Measurements from ENCODE around the gene C12orf54.

The C12orf54 gene

GRCh38 chr12:48525332-48525731 lies 43.0 kb downstream of the C12orf54 start, which contains the start of gene OR8S1:
OR8S1 (plus strand) TSS chr12:48525632; CDS start chr12:48525632, 0 bp downstream.
- no peak within 1 kb of the TSS for H3K27ac ChIP-seq
- TF ChIP-seq, protein P1, sequence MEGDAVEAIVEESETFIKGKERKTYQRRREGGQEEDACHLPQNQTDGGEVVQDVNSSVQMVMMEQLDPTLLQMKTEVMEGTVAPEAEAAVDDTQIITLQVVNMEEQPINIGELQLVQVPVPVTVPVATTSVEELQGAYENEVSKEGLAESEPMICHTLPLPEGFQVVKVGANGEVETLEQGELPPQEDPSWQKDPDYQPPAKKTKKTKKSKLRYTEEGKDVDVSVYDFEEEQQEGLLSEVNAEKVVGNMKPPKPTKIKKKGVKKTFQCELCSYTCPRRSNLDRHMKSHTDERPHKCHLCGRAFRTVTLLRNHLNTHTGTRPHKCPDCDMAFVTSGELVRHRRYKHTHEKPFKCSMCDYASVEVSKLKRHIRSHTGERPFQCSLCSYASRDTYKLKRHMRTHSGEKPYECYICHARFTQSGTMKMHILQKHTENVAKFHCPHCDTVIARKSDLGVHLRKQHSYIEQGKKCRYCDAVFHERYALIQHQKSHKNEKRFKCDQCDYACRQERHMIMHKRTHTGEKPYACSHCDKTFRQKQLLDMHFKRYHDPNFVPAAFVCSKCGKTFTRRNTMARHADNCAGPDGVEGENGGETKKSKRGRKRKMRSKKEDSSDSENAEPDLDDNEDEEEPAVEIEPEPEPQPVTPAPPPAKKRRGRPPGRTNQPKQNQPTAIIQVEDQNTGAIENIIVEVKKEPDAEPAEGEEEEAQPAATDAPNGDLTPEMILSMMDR (conservative IDR thresholded peaks at IDR 0.05) = no peak

DNA sequence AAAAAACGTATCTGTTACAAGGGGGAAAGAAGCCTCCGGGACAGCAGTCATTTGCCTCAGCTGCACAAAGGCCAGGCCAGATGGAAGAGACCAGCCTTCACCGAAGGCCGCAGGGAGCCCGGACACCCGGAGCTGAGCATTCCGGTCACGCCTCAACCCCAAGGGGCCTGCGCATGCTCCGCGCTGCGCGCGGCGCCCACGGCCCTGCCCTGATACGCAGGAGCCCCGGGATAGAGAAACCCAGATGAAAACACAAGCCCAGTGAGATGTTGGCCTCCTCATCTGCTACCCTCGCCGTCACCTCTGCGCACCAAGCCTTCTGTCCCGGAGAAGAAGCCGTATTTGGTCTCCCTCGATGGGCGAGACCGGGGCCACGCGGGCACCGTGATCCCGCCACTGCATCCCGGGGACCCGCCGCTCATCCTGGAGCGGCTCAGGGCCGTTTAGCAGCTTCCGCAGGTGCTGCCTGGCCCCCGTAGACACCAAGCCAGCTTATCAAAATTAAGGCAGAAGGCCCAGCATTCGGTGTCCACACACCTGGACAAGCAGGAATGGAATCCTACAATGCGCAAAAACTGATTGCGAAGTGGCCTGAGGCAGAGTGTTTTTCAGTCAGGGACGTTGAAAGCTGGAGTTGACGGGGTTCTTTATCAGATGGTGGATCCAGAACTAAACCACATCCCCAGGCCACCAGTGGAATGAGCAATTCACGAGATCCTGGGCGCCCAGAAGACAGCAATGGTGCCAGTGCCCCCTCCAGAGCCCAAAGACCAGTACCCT lies 45.8 kb downstream of the C12orf54 start:
- TF ChIP-seq, protein P1 (conservative IDR thresholded peaks at IDR 0.05) = no peak
- no peak overlapping the region for H3K27ac ChIP-seq

- TF ChIP-seq, protein P1 (conservative IDR thresholded peaks at IDR 0.05) = no peak
- no peak overlapping the region for H3K27ac ChIP-seq
Observed at GRCh38 chr12:48532601-48533000, 50.3 kb downstream of the C12orf54 start.

- no peak overlapping the region for H3K27ac ChIP-seq
- TF ChIP-seq, protein P1 (conservative IDR thresholded peaks at IDR 0.05) = no peak
Observed at GRCh38 chr12:48536602-48537001, 54.3 kb downstream of the C12orf54 start.

DNA sequence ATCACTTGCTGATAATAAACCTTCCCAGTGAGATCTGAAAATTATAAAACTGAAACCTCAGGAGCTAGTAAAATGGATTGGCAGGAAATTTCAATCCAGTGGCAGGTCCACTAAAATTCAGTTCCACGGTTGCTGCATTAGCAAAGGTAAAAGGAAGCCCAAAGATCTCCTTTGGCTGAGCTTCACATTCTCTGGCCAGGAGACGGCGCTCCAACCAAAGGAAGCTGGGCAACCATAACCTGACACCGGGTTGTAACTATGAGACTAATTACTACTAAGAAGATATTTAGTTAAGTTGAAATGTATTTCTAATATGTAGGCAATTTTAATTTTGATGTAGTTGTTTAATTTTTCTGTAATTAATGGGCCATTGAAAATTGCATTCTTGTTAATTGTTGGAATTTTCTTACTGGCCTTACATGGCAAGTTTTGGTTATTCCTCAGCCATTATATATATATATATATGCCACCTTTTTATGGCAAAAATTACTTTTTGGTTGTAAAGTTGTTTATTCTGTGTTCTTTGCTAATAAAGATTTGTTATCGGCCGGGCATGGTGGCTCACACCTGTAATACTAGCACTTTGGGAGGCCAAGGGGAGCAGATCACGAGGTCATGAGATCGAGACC lies 60.1 kb downstream of the C12orf54 start:
- TF ChIP-seq, protein P1 (conservative IDR thresholded peaks at IDR 0.05) = peak; percentile 96
- no peak overlapping the region for H3K27ac ChIP-seq

DNA sequence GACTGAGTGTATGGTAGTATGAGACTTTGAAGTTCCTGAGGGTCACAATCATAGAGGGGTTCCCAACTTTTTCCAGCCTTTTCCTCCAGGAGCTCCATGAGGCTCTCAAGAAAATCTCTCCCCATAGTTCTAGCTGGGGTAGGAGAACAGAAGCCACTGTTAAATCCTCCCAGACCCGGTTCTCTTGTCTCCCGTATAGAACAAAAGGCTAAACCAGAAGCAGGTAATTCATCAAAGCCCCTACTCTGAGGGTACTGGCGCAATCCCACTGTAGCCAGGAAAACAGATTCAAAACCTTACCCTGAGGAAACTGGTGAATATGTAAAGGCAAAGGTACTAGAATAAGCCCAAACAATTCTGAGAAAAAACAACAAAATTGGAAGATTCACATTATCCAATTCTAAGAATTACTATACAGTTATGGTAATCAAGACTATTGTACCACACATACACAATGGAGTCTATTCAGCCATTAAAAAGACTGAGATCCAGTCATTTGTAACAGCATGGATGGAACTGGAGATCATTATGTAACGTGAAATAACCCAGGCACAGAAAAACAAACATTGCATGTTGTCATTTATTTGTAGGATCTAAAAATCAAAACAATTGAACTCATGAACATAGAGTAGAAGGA lies 63.7 kb downstream of the C12orf54 start:
- H3K27ac ChIP-seq = no peak overlapping the region
- TF ChIP-seq, protein P1 (conservative IDR thresholded peaks at IDR 0.05) = no peak
